ENCODE data around the gene ZNF695. TPM values are rescaled to one million over a fixed set of nuclear protein-coding genes. Genes with fewer than 3 reads are reported as not detected.
"Not testable (repeated sequence)": the region's sequence is repeated elsewhere in the genome, so short reads cannot be mapped to it uniquely, and the experiment has no call there.

The ZNF695 gene
- total and polyA plus RNA-seq, 9 of the 15 experiments (the other 6 are each of a cell fraction or from before 2014, with no cell fraction given): 8.7 to 15.2 (median 10.9) TPM

DNA sequence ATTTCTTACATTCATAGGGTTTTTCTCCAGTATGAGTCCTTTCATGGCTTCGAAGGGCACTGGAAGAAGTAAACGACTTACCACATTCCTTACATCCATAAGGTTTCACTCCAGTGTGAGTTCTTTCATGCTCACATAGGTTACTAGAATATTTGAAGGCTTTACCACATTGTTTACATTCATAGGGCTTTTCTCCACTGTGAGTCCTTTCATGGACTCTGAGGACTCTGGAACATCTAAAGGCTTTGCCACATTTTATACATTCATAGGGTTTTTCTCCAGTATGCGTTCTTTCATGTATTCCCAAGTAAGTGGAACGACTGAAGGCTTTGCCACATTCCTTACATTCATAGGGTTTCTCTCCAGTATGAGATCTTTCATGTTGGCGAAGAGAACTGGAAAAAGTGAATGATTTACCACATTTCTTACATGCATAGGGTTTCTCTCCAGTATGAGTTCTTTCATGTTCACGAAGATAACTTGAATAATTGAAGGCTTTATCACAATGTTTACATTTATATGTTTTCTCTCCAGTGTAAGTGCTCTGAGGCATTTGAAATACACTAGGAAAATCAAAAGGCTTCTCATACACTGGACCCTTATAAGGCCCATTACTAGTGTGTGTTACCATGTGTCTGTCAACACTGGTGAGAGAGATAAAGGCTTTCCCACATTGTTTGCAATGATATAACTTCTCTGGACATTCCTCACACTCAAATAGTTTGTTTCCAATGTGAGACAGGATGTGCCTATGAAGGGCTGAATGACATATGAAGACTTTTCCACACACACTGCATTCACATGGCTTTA is 29.9 kb upstream of the ZNF695 start (continued):
- TF ChIP-seq, protein P1, sequence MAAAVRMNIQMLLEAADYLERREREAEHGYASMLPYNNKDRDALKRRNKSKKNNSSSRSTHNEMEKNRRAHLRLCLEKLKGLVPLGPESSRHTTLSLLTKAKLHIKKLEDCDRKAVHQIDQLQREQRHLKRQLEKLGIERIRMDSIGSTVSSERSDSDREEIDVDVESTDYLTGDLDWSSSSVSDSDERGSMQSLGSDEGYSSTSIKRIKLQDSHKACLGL (CRISPR knock-in tag; IDR thresholded peaks at IDR 0.05; ENCODE audit: borderline replicate concordance, poor library complexity, severe bottlenecking): no peak
- TF ChIP-seq CBX3 (IDR thresholded peaks at IDR 0.05; ENCODE audit: borderline replicate concordance in 1 of 2, low read length in 2 of 2): peak in 1 of 2 experiments; percentile 57; a peak in 1 of 3 replicates

DNA sequence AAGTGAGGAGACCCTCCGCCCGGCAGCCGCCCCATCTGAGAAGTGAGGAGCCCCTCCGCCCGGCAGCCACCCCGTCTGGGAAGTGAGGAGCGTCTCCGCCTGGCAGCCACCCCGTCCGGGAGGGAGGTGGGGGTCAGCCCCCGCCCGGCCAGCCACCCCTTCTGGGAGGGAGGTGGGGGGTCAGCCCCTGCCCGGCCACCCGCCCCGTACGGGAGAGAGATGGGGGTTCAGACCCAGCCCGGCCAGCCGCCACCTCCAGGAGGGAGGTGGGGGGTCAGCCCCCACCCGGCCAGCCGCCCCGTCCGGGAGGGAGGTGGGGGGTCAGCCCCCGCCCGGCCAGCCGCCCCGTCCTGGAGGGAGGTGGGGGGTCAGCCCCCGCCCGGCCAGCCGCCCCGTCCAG is 24.4 kb upstream of the ZNF695 start:
- CTCF ChIA-PET (ENCODE audit: low intra/inter-chr PET ratio); H3K4me2 ChIP-seq (ENCODE audit: insufficient read depth, low read length); H3K9ac ChIP-seq (ENCODE audit: insufficient read depth in 1 of 2, low read depth in 2 of 2, low read length in 2 of 2); H3K4me1 ChIP-seq (replicated peaks in 1 of 2; ENCODE audit: control insufficient read depth in 2 of 2, insufficient read depth in 2 of 2, low read length in 2 of 2); H4K20me1 ChIP-seq (replicated peaks; ENCODE audit: control insufficient read depth, insufficient read depth, low read length); in situ Hi-C loops (cut with MboI); FAIRE-seq; BruUV-seq (replicated peaks); H3K79me2 ChIP-seq (ENCODE audit: control insufficient read depth, insufficient read depth, low read length); H3K27ac ChIP-seq (ENCODE audit: extremely low read depth, low read depth, low read length); H3K9me1 ChIP-seq (ENCODE audit: control insufficient read depth, insufficient read depth, low read length); DNase-seq (ENCODE audit: extremely low read depth in 1 of 4, low spot score in 3 of 4); H2AFZ ChIP-seq (ENCODE audit: low read depth, low read length); intact Hi-C loops (cut with micrococcal nuclease); POLR2A ChIA-PET; H3K4me3 ChIP-seq; H3K27me3 ChIP-seq (ENCODE audit: control insufficient read depth in 2 of 2, insufficient read depth in 2 of 2, low read length in 2 of 2); H3K36me3 ChIP-seq (ENCODE audit: control insufficient read depth, insufficient read depth, low read length); ATAC-seq: not testable (repeated sequence)
- 0 out of 2 replicates have a peak, but pooled peaks have one; percentile 20 for TF ChIP-seq POLR2G (IDR thresholded peaks at IDR 0.05; ENCODE audit: low read depth, low read length)
- peaks cover 15% of the 10 kb centered on the region for H3K9me3 ChIP-seq (replicated peaks; ENCODE audit: control insufficient read depth, insufficient read depth, low read depth, low read length)
- no CpG with 5 or more reads among the region's 30 CpGs for WGBS (ENCODE audit: insufficient coverage, low coverage, missing lambda C conversion rate)

DNA sequence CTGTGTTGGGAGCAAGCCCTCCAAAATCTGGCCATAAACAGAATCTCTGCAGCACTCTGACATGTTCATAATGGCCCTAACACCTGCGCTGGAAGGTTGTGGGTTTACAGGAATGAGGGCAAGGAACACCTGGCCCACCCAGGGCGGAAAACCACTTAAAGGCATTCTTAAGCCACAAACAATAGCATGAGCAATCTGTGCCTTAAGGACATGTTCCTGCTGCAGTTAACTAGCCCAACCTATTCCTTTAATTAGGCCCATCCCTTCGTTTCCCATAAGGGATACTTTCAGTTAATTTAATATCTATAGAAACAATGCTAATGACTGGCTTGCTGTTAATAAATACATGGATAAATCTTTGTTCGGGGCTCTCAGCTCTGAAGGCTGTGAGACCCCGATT is 16.8 kb upstream of the ZNF695 start:
- H3K27me3 ChIP-seq (ENCODE audit: control insufficient read depth in 2 of 2, insufficient read depth in 2 of 2, low read length in 2 of 2); H3K9ac ChIP-seq (ENCODE audit: insufficient read depth in 1 of 2, low read depth in 2 of 2, low read length in 2 of 2); DNase-seq (ENCODE audit: extremely low read depth in 1 of 4, low spot score in 3 of 4); H2AFZ ChIP-seq (ENCODE audit: low read depth, low read length); H3K36me3 ChIP-seq (ENCODE audit: control insufficient read depth, insufficient read depth, low read length); H4K20me1 ChIP-seq (replicated peaks; ENCODE audit: control insufficient read depth, insufficient read depth, low read length); H3K79me2 ChIP-seq (ENCODE audit: control insufficient read depth, insufficient read depth, low read length); intact Hi-C loops (cut with micrococcal nuclease); BruUV-seq (replicated peaks); H3K4me1 ChIP-seq (replicated peaks in 1 of 2; ENCODE audit: control insufficient read depth in 2 of 2, insufficient read depth in 2 of 2, low read length in 2 of 2); FAIRE-seq; ATAC-seq; in situ Hi-C loops (cut with MboI); H3K4me2 ChIP-seq (ENCODE audit: insufficient read depth, low read length); H3K27ac ChIP-seq (ENCODE audit: extremely low read depth, low read depth, low read length); POLR2A ChIA-PET; H3K4me3 ChIP-seq; CTCF ChIA-PET (ENCODE audit: low intra/inter-chr PET ratio); H3K9me3 ChIP-seq (replicated peaks; ENCODE audit: control insufficient read depth, insufficient read depth, low read depth, low read length); H3K9me1 ChIP-seq (ENCODE audit: control insufficient read depth, insufficient read depth, low read length): not testable (repeated sequence)
- WGBS (ENCODE audit: insufficient coverage, low coverage, missing lambda C conversion rate): 0% methylated on average over 5 of the region's 5 CpGs

Data from K562 (cell line).